HG02938 (cell line): Measurements from ENCODE around the gene NAT16.
"Not testable (repeated sequence)": the region's sequence is repeated elsewhere in the genome, so short reads cannot be mapped to it uniquely, and the experiment has no call there.

Source experiments
- ATAC-seq: cut with Tn5 transposase; IDR thresholded peaks from one replicate; pipeline ENCODE4 v1.9.1; 2021; ENCODE audit warnings: mild to moderate bottlenecking, moderate library complexity; ENCODE audit not compliant: unreplicated experiment

NAT16 gene

GRCh38 chr7:101161692-101162471 lies 18.2 kb downstream of the NAT16 start:
- no peak for ATAC-seq

DNA sequence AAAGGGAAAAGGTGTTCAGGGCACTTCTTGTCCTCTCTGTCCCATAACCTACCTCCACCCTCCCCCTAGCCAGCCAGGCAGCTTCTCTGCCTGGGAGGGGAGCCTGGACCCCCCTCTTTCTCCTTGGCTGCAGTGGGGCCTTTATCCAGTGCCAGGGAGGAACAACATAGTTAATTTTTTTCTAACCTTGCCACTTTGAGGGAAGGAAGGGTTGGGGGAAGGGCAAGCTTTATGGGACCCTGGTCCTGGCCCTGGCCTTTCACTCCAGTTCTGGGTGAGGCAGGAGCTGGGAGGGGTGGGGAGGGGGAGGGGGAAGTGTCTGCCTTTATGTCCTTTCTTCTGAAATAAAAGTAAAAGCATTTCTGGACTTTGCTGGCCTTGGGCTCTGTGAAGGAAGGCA lies 19.2 kb downstream of the NAT16 start:
- no peak for ATAC-seq

DNA sequence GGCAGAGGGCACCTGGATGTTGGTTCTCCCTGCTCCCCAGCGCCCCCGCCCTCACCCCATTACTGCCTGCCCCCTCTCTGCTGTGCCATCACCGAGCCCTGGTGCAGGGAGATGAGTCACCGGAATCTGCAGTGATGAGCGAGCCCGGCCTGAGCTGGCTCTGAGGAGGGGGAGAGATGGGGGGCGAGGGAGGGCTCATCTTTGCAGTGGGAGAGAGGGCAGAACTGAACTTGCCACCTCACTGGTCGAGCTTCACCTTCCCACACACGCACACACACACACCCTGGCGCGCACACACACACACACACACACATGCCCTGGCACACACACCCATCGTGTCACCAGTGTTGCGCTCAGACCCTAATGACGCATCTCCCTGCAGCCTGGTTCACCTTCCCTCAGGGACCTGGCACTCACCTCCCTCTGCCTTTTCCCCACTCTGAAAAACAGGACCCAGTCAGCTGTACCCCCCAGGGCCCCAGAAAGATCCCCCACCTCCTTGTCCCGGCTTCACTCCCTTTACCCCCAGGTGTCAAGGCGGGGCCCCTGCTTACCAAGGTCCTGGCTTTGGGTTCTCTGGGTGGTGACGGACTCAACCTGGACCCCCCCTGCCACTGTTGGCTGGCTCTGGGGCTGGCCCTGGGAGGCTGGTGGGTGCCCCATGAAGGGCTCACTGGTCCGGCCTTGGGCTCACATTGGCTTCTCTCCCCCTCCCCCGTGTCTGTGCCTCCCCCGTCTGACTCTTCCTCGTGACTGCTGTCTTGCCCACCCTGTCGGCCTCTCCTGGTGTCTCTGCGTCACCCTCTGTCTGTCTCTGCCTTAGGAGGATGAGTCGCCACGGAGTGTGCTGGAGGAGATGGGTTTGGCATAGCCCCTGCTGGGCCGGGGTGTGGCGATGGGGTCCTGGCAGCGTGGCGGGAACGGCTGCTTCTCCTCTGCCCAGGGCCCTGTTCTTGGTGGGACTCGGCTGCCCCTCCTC lies 20.1 kb downstream of the NAT16 start:
- ATAC-seq, result no peak

GRCh38 chr7:101156866-101157589 lies 23.1 kb downstream of the NAT16 start:
- no peak for ATAC-seq

GRCh38 chr7:101156277-101156676 lies 23.8 kb downstream of the NAT16 start:
- no peak for ATAC-seq

DNA sequence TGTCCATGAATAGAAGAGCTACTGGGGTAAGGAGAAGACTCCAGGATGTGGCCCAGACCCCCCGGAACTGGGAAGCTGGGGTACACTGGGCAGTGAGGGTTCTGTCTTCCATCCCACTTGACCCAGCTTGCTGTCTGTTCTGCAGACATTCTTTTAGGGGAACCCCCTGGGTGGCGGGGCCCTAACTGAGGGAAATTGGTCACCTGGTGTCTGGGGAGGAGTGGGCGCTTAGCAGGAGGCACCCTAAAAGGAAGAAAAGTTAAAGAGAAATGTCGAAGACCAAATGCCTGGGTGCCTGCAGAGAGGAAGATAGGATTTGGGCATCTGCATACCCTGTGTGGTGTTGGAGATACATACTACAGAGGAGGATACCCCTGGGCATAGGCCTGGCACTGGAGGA lies 24.8 kb downstream of the NAT16 start:
- ATAC-seq, result no peak

DNA sequence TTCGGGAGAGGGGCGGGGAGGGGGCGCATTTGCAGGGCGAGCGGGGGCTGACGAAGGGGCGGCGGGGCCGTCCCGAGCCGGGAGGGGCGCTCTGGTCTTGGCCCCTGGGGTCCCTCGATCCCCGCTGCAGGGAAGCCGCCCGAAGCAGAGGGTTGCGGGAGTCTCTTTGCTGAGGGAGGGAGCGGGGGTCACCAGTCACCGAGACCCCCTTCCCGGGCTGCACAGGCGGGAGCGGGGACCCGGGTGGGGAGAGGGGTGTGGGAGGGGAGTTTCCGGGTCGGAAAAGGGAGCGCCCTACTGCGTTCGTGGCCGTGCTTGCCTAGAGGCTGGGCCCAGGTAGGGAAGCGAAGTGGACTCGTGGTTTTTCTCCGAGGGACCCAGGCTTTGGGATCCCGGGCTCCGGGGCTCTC lies 25.4 kb downstream of the NAT16 start:
- ATAC-seq, result no peak

GRCh38 chr7:101153969-101154692 lies 26.0 kb downstream of the NAT16 start, which contains the start of gene AP1S1:
Gene AP1S1, plus strand, starts transcription at chr7:101154476. Its CDS starts 39 bp downstream, at chr7:101154515.
- ATAC-seq, result peak; percentile 86

DNA sequence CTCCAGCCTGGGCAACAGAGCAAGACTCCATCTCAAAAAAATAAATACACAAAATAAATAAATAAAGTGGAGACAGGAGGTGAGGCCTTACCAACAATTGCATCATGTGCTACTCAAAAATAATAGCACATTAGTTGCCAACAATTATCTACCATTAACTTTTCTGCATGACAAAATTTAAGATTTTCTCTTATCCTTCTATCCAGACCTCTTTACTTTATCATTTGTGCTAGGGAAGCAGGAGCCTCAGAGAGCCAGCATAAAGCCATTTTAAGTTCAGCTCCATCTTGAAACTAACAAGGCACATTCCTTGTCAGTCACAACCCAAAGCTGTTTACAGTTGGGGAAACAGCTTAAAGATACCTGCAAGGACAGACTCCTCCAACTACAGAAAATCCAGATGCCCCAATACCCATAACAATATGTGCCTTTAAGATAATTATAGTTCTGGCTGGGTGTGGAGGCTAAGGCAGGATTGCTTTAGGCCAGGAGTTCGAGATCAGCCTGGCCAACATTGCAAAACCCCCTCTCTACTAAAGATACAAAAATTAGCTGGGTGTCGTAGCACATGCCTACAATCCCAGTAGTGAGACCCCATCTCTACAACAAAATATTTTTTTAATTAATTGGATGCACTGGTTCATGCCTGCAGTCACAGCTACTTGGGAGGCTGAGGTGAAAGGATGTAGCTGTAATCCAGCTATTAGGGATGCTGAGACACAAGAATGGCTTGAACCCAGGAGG lies 28.0 kb downstream of the NAT16 start:
- ATAC-seq, result no peak

- ATAC-seq, result no peak
These were observed 39.2 kb downstream of the NAT16 start for GRCh38 chr7:101140746-101141382.

GRCh38 chr7:101140339-101140699 lies 39.8 kb downstream of the NAT16 start:
- ATAC-seq, result no peak

DNA sequence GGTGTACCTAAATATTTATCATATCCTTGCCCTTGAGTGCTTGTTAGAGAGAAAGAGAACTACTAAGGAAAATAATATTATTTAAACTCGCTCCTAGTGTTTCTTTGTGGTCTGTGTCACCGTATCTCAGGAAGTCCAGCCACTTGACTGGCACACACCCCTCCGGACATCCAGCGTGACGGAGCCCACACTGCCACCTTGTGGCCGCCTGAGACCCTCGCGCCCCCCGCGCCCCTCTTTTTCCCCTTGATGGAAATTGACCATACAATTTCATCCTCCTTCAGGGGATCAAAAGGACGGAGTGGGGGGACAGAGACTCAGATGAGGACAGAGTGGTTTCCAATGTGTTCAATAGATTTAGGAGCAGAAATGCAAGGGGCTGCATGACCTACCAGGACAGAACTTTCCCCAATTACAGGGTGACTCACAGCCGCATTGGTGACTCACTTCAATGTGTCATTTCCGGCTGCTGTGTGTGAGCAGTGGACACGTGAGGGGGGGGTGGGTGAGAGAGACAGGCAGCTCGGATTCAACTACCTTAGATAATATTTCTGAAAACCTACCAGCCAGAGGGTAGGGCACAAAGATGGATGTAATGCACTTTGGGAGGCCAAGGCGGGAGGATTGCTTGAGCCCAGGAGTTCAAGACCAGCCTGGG lies 41.8 kb downstream of the NAT16 start:
- peak; percentile 64 for ATAC-seq

DNA sequence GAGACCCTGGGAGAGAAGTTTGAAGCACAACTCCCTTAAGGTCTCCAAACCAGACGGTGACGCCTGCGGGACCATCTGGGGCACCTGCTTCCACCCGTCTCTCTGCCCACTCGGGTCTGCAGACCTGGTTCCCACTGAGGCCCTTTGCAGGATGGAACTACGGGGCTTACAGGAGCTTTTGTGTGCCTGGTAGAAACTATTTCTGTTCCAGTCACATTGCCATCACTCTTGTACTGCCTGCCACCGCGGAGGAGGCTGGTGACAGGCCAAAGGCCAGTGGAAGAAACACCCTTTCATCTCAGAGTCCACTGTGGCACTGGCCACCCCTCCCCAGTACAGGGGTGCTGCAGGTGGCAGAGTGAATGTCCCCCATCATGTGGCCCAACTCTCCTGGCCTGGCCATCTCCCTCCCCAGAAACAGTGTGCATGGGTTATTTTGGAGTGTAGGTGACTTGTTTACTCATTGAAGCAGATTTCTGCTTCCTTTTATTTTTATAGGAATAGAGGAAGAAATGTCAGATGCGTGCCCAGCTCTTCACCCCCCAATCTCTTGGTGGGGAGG lies 42.4 kb downstream of the NAT16 start:
- ATAC-seq, result no peak

DNA sequence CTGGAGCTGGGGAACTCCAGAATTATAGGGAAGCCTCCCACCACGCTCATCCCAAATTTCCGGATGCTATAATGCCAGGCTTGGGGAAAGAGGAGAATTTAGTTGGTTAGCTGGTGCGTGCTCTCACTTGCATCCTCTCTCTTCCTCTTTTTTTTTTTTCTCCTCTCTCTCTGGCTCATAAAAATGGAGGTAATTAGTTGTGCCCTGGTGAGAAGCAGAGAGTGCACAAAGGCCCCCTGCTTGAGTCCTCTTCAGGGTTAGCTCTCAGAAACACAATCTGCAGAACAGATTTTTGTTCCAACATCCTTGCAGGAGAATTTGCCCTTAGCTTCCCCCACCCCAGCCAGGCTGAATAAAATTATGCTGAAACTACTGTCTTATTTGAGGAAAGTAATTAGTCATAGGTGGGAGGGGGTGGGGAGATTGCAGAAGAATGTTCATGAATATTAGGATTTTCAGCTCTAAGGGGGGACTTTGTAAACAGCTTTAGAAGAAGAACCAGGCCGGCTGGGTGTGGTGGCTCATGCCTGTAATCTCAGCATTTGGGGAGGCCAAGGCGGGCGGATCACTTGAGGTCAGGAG lies 45.6 kb downstream of the NAT16 start:
- ATAC-seq, result no peak

- no peak for ATAC-seq
These were observed 46.3 kb downstream of the NAT16 start for GRCh38 chr7:101133621-101134398.

DNA sequence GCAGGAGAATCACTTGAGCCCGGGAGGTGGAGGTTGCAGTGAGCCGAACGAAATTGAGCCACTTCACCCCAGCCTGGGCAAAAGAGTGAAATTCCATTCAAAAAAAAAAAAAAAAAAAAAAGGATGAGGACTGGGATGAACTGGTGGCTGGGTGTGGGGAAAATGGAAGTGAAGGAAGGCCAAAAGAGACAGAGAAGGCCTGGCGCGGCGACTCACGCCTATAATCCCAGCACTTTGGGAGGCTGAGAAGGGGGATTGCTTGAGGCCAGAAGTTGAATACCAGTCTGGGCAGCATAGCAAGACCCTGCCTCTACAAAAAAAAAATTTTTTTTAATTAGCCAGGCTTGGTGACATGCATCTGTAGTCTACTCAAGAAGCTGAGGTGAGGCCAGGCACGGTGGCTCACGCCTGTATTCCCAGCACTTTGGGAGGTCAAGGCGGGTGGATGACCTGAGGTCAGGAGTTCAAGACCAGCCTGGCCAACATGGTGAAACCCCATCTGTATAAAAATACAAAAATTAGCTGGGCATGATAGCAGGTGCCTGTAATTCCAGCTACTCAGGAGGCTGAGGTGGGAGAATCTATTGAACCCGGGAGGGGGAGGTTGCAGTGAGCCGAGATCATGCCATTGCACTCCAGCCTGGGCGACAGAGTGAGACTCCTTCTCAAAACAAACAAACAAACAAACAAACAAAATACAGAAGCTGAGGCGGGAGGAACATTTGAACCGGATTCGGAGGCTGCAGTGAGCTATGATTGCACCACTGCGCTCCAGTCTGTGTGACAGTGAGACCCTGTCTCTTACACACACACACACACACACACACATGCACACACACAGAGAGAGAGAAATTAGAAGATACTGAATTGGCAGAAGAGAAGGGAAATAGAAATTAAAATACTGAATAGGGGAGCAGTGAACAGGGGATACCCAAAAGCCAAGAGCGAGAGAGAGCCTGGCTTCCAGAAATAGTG lies 47.2 kb downstream of the NAT16 start:
- ATAC-seq, result not testable (repeated sequence)
